Testis (tissue), 3 donors: Measurements from ENCODE around the gene MACROD2. TPM values are rescaled to one million over a fixed set of nuclear protein-coding genes. Genes with fewer than 3 reads are reported as not detected.

Source experiments
- DNase-seq: peaks from one replicate; pipeline ENCODE4 v3.0.0-alpha.2; 2019
- H3K27ac ChIP-seq, 2 donors: fragments of 200-600 bp; sonication (generic); one replicate each; pipeline ENCODE4 v1.5.1; 2019
- H3K27me3 ChIP-seq: fragments of 200-600 bp; sonication (generic); one replicate; pipeline ENCODE4 v1.5.1; 2019
- H3K36me3 ChIP-seq: fragments of 200-600 bp; sonication (generic); one replicate; pipeline ENCODE4 v1.5.1; 2017; ENCODE audit warnings: low read depth; ENCODE audit errors: missing control alignments
- H3K4me1 ChIP-seq: fragments of 200-600 bp; sonication (generic); one replicate; pipeline ENCODE4 v1.5.1; 2019
- H3K4me3 ChIP-seq, 2 donors: fragments of 200-600 bp; sonication (generic); one replicate each; pipeline ENCODE4 v1.5.1; 2017 to 2019
- H3K9me3 ChIP-seq: fragments of 200-600 bp; sonication (generic); one replicate; pipeline ENCODE4 v1.5.1; 2017
- POLR2A ChIP-seq: fragments of 450-650 bp; IDR thresholded peaks from one replicate; pipeline ENCODE4 v1.6.1; 2017; ENCODE audit warnings: antibody characterized with exemption, mild to moderate bottlenecking, moderate library complexity
- WGBS, 2 donors: methylation state at CpG; one replicate each; pipeline ENCODE4 v1.1.5; 2018; 5-methylcytosine and 5-hydroxymethylcytosine counted together
- intact Hi-C: fragments of 100-400 bp; cut with DNase I; formaldehyde crosslinking; loops from one replicate; pipeline ENCODE4 v1.15.1; 2023; ENCODE audit warnings: low total_unique reads
- polyA plus RNA-seq: library from polyadenylated mRNA; stranded (reverse); fragments of 350-450 nt; fragmentation: Illumina TruSeq; extraction: RNeasy Lipid Tissue Mini Kit (QIAGEN cat#74804); gene quantifications from one replicate; pipeline ENCODE4 v1.2.3, GENCODE V29; 2014; ENCODE audit warnings: low read depth, low replicate concordance; ENCODE audit not compliant: insufficient read depth
- total RNA-seq, 2 donors: library from RNA; depleted of rRNA; stranded (reverse); fragments of >200 nt; gene quantifications; one replicate each; pipeline ENCODE4 v1.2.3, GENCODE V29; 2016
- TF ChIP-seq, protein P1 (sequence below), 3 experiments: fragments of 450-650 bp in 2 of 3; fragments of 200-600 bp in 1 of 3; sonication (generic) in 1 of 3; IDR thresholded peaks; one replicate each; pipeline ENCODE4 v1.5.1; 2016 to 2019; ENCODE audit warnings: antibody characterized with exemption in 3 of 3, mild to moderate bottlenecking in 2 of 3, moderate library complexity in 1 of 3

MACROD2 gene
- total and polyA plus RNA-seq, 3 donors from 2014 or later, result 12.6 to 20.6 (median 16.8) TPM

DNA sequence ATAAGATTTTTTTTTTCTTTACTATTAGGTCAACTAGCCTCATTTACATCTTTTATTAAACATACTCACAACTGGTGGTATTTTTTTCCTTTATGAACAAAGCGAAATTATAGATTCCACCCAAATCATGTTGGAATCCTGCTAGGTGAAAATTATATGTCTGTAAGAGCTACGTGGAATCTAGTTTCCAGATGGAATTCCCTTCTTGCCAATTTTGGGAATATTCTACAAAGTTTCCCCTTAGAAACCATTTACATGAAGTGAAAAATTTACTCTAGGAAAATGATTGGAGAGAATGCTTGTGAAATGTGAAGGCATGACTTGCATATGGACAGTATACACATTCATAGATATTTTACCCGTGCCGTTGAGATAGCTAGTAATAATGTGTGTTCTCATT, 1466.6 kb downstream of the MACROD2 start:
- no peak for DNase-seq
- Histone ChIP-seq H3K27ac (no peak overlapping the region), H3K36me3 (no peaks in the 10 kb centered on the region), H3K27me3 (no peaks in the 10 kb centered on the region), H3K9me3 (no peaks in the 10 kb centered on the region), H3K4me1 (peaks cover 3% of the 10 kb centered on the region), H3K4me3 (no peak overlapping the region)
- TF ChIP-seq, protein P1, sequence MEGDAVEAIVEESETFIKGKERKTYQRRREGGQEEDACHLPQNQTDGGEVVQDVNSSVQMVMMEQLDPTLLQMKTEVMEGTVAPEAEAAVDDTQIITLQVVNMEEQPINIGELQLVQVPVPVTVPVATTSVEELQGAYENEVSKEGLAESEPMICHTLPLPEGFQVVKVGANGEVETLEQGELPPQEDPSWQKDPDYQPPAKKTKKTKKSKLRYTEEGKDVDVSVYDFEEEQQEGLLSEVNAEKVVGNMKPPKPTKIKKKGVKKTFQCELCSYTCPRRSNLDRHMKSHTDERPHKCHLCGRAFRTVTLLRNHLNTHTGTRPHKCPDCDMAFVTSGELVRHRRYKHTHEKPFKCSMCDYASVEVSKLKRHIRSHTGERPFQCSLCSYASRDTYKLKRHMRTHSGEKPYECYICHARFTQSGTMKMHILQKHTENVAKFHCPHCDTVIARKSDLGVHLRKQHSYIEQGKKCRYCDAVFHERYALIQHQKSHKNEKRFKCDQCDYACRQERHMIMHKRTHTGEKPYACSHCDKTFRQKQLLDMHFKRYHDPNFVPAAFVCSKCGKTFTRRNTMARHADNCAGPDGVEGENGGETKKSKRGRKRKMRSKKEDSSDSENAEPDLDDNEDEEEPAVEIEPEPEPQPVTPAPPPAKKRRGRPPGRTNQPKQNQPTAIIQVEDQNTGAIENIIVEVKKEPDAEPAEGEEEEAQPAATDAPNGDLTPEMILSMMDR (IDR thresholded peaks at IDR 0.05), result no peak
- TF ChIP-seq POLR2A, result no peak
- intact Hi-C loops, result no loop called here
- 90 to 91% methylated on average over 4 of the region's 4 CpGs for WGBS, 2 donors

DNA sequence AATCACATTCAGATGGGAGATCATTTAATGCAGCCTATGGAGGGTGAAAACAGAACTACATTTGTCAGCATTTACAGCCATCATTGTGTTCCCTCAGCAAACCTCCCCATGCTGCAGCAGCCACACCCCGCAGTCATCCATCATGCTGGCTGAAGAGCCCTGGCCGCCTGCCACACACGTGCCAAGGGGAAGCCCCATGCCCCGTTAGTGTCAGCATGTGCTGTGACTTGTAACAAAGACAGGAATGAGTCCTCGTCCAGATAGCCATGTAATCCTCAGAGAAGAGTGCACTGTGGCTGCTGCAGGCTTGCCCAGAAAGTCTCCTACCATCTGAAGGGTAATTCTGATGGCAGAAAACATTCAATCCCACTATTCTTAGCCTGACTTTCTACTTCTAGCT, 1480.2 kb downstream of the MACROD2 start:
- no peaks in the 10 kb centered on the region for H3K36me3 ChIP-seq
- WGBS, 2 donors, result 44 to 64% methylated on average over 5 of the region's 5 CpGs
- no peaks in the 10 kb centered on the region for H3K4me1 ChIP-seq
- no peak overlapping the region for H3K4me3 ChIP-seq
- no peaks in the 10 kb centered on the region for H3K27me3 ChIP-seq
- TF ChIP-seq, protein P1 (IDR thresholded peaks at IDR 0.05), result no peak
- no peak for TF ChIP-seq POLR2A
- DNase-seq, result peak; percentile 50
- intact Hi-C loops, result no loop called here
- H3K27ac ChIP-seq, result no peak overlapping the region
- H3K9me3 ChIP-seq, result no peaks in the 10 kb centered on the region

DNA sequence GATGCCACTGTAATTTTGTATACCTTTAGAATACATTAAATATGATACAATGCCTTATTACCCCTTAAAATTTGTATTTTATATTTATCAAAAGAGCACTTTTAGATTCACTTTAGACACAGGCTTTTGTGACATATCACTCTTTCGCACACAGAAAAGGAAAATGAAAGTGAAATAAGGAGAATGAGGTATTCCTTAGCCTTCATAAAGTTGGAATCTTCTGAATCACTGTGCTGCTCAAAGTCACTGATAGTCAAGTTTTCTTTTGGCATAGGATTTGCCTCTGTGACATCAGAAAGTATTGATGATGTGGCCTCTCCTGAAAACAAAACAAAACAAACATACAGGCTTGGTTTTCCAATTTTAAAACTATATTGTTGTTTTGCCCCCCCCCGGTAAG, 1480.9 kb downstream of the MACROD2 start:
- H3K36me3 ChIP-seq, result no peaks in the 10 kb centered on the region
- 88 to 94% methylated on average over 2 of the region's 2 CpGs for WGBS, 2 donors
- TF ChIP-seq, protein P1 (IDR thresholded peaks at IDR 0.05), result no peak
- TF ChIP-seq POLR2A, result no peak
- no peak overlapping the region for H3K4me3 ChIP-seq
- intact Hi-C loops, result no loop called here
- no peak overlapping the region for H3K27ac ChIP-seq
- no peak for DNase-seq
- H3K27me3 ChIP-seq, result no peaks in the 10 kb centered on the region
- no peaks in the 10 kb centered on the region for H3K9me3 ChIP-seq
- H3K4me1 ChIP-seq, result no peaks in the 10 kb centered on the region

DNA sequence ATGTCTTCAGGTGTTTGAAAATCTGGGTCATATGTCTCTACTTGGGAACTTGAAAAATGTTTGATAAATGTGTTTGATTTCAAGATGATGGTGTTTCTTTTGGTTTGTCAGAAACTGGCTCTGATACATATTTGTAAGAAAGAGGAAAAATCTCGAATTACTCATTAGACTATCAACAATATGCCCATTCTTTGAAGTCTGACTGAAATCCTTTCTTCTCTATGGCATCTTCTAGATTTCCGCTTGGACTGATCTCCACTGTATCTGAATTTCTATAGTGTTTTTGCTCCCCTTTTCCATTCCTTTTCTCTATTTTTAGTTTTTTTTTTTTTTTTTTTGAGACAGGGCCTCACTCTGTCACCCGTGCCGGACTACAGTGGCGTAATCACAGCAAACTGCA, 1481.5 kb downstream of the MACROD2 start:
- H3K9me3 ChIP-seq, result no peaks in the 10 kb centered on the region
- intact Hi-C loops, result no loop called here
- no peak for DNase-seq
- 92 to 96% methylated on average over 5 of the region's 5 CpGs for WGBS, 2 donors
- H3K36me3 ChIP-seq, result no peaks in the 10 kb centered on the region
- no peak for TF ChIP-seq POLR2A
- TF ChIP-seq, protein P1 (IDR thresholded peaks at IDR 0.05), result no peak
- H3K27me3 ChIP-seq, result no peaks in the 10 kb centered on the region
- no peak overlapping the region for H3K27ac ChIP-seq
- H3K4me3 ChIP-seq, result no peak overlapping the region
- H3K4me1 ChIP-seq, result no peaks in the 10 kb centered on the region

DNA sequence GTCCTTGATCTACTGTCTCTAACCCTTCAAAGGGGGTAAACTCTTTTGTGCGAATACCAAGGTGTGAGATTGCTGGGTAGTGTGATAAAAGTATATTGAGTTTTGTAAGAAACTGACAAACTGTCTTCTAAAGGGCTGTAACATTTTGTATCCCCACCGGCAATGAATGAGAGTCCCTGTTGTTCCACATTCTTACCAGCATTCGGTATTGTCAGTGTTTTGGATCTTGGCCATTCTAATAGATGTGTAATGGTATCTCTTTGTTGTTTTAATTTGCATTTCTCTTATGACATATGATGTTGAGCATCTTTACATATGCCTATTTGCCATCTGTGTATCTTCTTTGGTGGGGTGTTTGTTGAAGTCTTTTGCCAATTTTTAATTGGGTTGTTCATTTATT, 1487.2 kb downstream of the MACROD2 start:
- Histone ChIP-seq H3K36me3 (no peaks in the 10 kb centered on the region), H3K9me3 (no peaks in the 10 kb centered on the region), H3K27me3 (no peaks in the 10 kb centered on the region), H3K27ac (no peak overlapping the region), H3K4me3 (no peak overlapping the region), H3K4me1 (no peaks in the 10 kb centered on the region)
- intact Hi-C loops, result no loop called here
- WGBS, 2 donors, result 57 to 60% methylated on average over 3 of the region's 3 CpGs
- DNase-seq, result no peak
- no peak for TF ChIP-seq POLR2A
- TF ChIP-seq, protein P1 (IDR thresholded peaks at IDR 0.05), result no peak
